SK-N-SH treated with all-trans-retinoic acid at 6 μM for 48 hours (cell line): ENCODE data around the gene WTAP.
"Not testable (repeated sequence)": the region's sequence is repeated elsewhere in the genome, so short reads cannot be mapped to it uniquely, and the experiment has no call there.

Source experiments
- ATAC-seq: fragments of 200-7000 bp; cut with Tn5 transposase; 3 replicates; pipeline ENCODE4 v1.9.1; 2020; ENCODE audit warnings: mild to moderate bottlenecking, moderate library complexity
- ARNTL ChIP-seq: fragments of 450-650 bp; formaldehyde crosslinking; IDR thresholded peaks from 2 replicates; pipeline ENCODE4 v1.5.0; 2020; ENCODE audit warnings: low read depth, mild to moderate bottlenecking, moderate library complexity, borderline replicate concordance
- BACH2 ChIP-seq: fragments of 250-450 bp; sonication (Bioruptor Pico); IDR thresholded peaks from 2 replicates; pipeline ENCODE4 v1.9.0; 2021; ENCODE audit warnings: mild to moderate bottlenecking, borderline replicate concordance
- CSDC2 ChIP-seq: fragments of 250-450 bp; sonication (Bioruptor Pico); IDR thresholded peaks from 2 replicates; pipeline ENCODE4 v1.5.0; 2020; ENCODE audit warnings: mild to moderate bottlenecking, moderate library complexity
- ESRRG ChIP-seq: fragments of 250-450 bp; sonication (Bioruptor Pico); IDR thresholded peaks from 2 replicates; pipeline ENCODE4 v1.6.1; 2021; ENCODE audit warnings: mild to moderate bottlenecking
- ISL1 ChIP-seq: fragments of 250-450 bp; sonication (Bioruptor Pico); IDR thresholded peaks from 2 replicates; pipeline ENCODE4 v2.1.2; 2022; ENCODE audit warnings: mild to moderate bottlenecking, moderate library complexity
- OSR1 ChIP-seq: fragments of 250-450 bp; sonication (Bioruptor Pico); IDR thresholded peaks from 2 replicates; pipeline ENCODE4 v1.8.0; 2022; ENCODE audit warnings: moderate library complexity, mild to moderate bottlenecking, inconsistent platforms
- PATZ1 ChIP-seq: fragments of 250-450 bp; sonication (Bioruptor Pico); IDR thresholded peaks from 2 replicates; pipeline ENCODE4 v1.8.0; 2020; ENCODE audit warnings: mild to moderate bottlenecking, moderate library complexity, borderline replicate concordance
- POU6F1 ChIP-seq: fragments of 250-450 bp; sonication (Bioruptor Pico); IDR thresholded peaks from 2 replicates; pipeline ENCODE4 v1.8.0; 2021; ENCODE audit warnings: low read depth, mild to moderate bottlenecking, moderate library complexity, borderline replicate concordance
- PPARA ChIP-seq: fragments of 250-450 bp; sonication (Bioruptor Pico); IDR thresholded peaks from 2 replicates; pipeline ENCODE4 v1.5.0; 2020; ENCODE audit warnings: mild to moderate bottlenecking, borderline replicate concordance
- RARB ChIP-seq: fragments of 250-450 bp; sonication (Bioruptor Pico); IDR thresholded peaks from 2 replicates; pipeline ENCODE4 v1.8.0; 2021; ENCODE audit warnings: mild to moderate bottlenecking, moderate library complexity
- SNAI2 ChIP-seq: fragments of 250-450 bp; sonication (Bioruptor Pico); IDR thresholded peaks from 2 replicates; pipeline ENCODE4 v1.5.0; 2020; ENCODE audit warnings: mild to moderate bottlenecking, moderate library complexity
- TCF4 ChIP-seq: fragments of 250-450 bp; sonication (Bioruptor Pico); IDR thresholded peaks from 2 replicates; pipeline ENCODE4 v1.8.0; 2021; ENCODE audit warnings: mild to moderate bottlenecking, moderate library complexity, borderline replicate concordance
- TOX ChIP-seq: fragments of 250-450 bp; sonication (Bioruptor Pico); IDR thresholded peaks from 2 replicates; pipeline ENCODE4 v1.8.0; 2021; ENCODE audit warnings: mild to moderate bottlenecking, moderate library complexity, borderline replicate concordance
- TSHZ2 ChIP-seq: fragments of 250-450 bp; sonication (Bioruptor Pico); IDR thresholded peaks from 2 replicates; pipeline ENCODE4 v1.5.0; 2020; ENCODE audit warnings: mild to moderate bottlenecking, moderate library complexity
- ZFP3 ChIP-seq: fragments of 250-450 bp; sonication (Bioruptor Pico); IDR thresholded peaks from 2 replicates; pipeline ENCODE4 v1.5.0; 2020; ENCODE audit warnings: mild to moderate bottlenecking, moderate library complexity
- ZFP30 ChIP-seq: fragments of 450-650 bp; formaldehyde crosslinking; IDR thresholded peaks from 2 replicates; pipeline ENCODE4 v1.5.0; 2022; ENCODE audit warnings: mild to moderate bottlenecking, moderate library complexity
- ZNF565 ChIP-seq: fragments of 450-650 bp; formaldehyde crosslinking; conservative IDR thresholded peaks from 2 replicates; pipeline ENCODE4 v1.5.0; 2020; ENCODE audit warnings: low read depth, mild to moderate bottlenecking, moderate library complexity
- ZNF70 ChIP-seq: fragments of 450-650 bp; formaldehyde crosslinking; IDR thresholded peaks from 2 replicates; pipeline ENCODE4 v1.5.0; 2020; ENCODE audit warnings: mild to moderate bottlenecking, moderate library complexity
- ZNF8 ChIP-seq: fragments of 450-650 bp; formaldehyde crosslinking; IDR thresholded peaks from 2 replicates; pipeline ENCODE4 v1.5.0; 2020; ENCODE audit warnings: mild to moderate bottlenecking, moderate library complexity
- TF ChIP-seq, protein P1 (sequence below): fragments of 250-450 bp; sonication (Bioruptor Pico); IDR thresholded peaks from 2 replicates; pipeline ENCODE4 v1.5.1; 2021; ENCODE audit warnings: mild to moderate bottlenecking, moderate library complexity
- TF ChIP-seq, protein P2 (sequence below): fragments of 250-450 bp; sonication (Bioruptor Pico); IDR thresholded peaks from 2 replicates; pipeline ENCODE4 v1.5.1; 2020; ENCODE audit warnings: low read depth, mild to moderate bottlenecking, moderate library complexity

WTAP gene

GRCh38 chr6:159745081-159745480 is 17.8 kb downstream of the WTAP start:
- TF ChIP-seq ARNTL (CRISPR knock-in tag) (no peak), BACH2 (CRISPR knock-in tag) (no peak), ZFP30 (CRISPR knock-in tag) (no peak), ZNF8 (CRISPR knock-in tag) (no peak), RARB (CRISPR knock-in tag) (no peak), ISL1 (CRISPR knock-in tag) (no peak), ESRRG (CRISPR knock-in tag) (no peak), CSDC2 (CRISPR knock-in tag) (no peak), ZNF70 (CRISPR knock-in tag) (no peak), PATZ1 (no peak), ZNF565 (no peak), OSR1 (CRISPR knock-in tag) (no peak), SNAI2 (CRISPR knock-in tag) (no peak), TOX (CRISPR knock-in tag) (no peak), PPARA (no peak), TSHZ2 (no peak), TCF4 (CRISPR knock-in tag) (no peak), POU6F1 (no peak)
- no peak for ATAC-seq

- no peak for ATAC-seq
- TF ChIP-seq OSR1 (CRISPR knock-in tag) = no peak
- TF ChIP-seq TOX (CRISPR knock-in tag) = no peak
- TF ChIP-seq TSHZ2 = no peak
- no peak for TF ChIP-seq ZFP3 (CRISPR knock-in tag)
- TF ChIP-seq, protein P1, sequence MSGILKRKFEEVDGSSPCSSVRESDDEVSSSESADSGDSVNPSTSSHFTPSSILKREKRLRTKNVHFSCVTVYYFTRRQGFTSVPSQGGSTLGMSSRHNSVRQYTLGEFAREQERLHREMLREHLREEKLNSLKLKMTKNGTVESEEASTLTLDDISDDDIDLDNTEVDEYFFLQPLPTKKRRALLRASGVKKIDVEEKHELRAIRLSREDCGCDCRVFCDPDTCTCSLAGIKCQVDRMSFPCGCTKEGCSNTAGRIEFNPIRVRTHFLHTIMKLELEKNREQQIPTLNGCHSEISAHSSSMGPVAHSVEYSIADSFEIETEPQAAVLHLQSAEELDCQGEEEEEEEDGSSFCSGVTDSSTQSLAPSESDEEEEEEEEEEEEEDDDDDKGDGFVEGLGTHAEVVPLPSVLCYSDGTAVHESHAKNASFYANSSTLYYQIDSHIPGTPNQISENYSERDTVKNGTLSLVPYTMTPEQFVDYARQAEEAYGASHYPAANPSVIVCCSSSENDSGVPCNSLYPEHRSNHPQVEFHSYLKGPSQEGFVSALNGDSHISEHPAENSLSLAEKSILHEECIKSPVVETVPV (CRISPR knock-in tag) = no peak
- no peak for TF ChIP-seq TCF4 (CRISPR knock-in tag)
- no peak for TF ChIP-seq PATZ1
- no peak for TF ChIP-seq ZNF70 (CRISPR knock-in tag)
- no peak for TF ChIP-seq CSDC2 (CRISPR knock-in tag)
- no peak for TF ChIP-seq ZNF565
- TF ChIP-seq ISL1 (CRISPR knock-in tag) = no peak
- TF ChIP-seq ZNF8 (CRISPR knock-in tag) = no peak
- TF ChIP-seq ZFP30 (CRISPR knock-in tag) = no peak
- TF ChIP-seq ESRRG (CRISPR knock-in tag) = no peak
- TF ChIP-seq, protein P2, sequence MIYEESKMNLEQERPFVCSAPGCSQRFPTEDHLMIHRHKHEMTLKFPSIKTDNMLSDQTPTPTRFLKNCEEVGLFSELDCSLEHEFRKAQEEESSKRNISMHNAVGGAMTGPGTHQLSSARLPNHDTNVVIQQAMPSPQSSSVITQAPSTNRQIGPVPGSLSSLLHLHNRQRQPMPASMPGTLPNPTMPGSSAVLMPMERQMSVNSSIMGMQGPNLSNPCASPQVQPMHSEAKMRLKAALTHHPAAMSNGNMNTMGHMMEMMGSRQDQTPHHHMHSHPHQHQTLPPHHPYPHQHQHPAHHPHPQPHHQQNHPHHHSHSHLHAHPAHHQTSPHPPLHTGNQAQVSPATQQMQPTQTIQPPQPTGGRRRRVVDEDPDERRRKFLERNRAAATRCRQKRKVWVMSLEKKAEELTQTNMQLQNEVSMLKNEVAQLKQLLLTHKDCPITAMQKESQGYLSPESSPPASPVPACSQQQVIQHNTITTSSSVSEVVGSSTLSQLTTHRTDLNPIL (CRISPR knock-in tag) = no peak
- no peak for TF ChIP-seq PPARA
- TF ChIP-seq POU6F1 = no peak
- TF ChIP-seq BACH2 (CRISPR knock-in tag) = no peak
Measured at GRCh38 chr6:159746759-159747158, 19.5 kb downstream of the WTAP start.

GRCh38 chr6:159748127-159748526 is 20.8 kb downstream of the WTAP start:
- ATAC-seq = not testable (repeated sequence)
